Transverse colon (tissue), 4 donors: ENCODE data around the gene GPR158. TPM values are rescaled to one million over a fixed set of nuclear protein-coding genes. Genes with fewer than 3 reads are reported as not detected.

Source experiments
- DNase-seq: peaks from one replicate; pipeline ENCODE4 v3.0.0-alpha.2; 2019
- H3K27ac ChIP-seq, 4 donors: fragments of 200-600 bp; sonication (generic); 2 replicates each; pipeline ENCODE4 v1.5.1; 2016 to 2018; ENCODE audit warnings: inconsistent platforms in 4 of 4
- H3K27me3 ChIP-seq: fragments of 200-600 bp; sonication (generic); 2 replicates; pipeline ENCODE4 v1.5.1; 2017; ENCODE audit warnings: inconsistent platforms
- H3K36me3 ChIP-seq, 4 donors: fragments of 200-600 bp; sonication (generic); 2 replicates each; pipeline ENCODE4 v1.5.1; 2017 to 2019; ENCODE audit warnings: inconsistent platforms in 4 of 4
- H3K4me1 ChIP-seq, 4 donors: fragments of 200-600 bp; sonication (generic); 2 replicates each; pipeline ENCODE4 v1.5.1; 2017 to 2020; ENCODE audit warnings: inconsistent platforms in 4 of 4
- H3K4me3 ChIP-seq, 4 donors: fragments of 200-600 bp; sonication (generic); 1 replicate in 1 of 4; 2 replicates in 3 of 4; pipeline versions ENCODE4 v1.5.1 to v1.6.1; 2017 to 2019; ENCODE audit warnings: inconsistent platforms in 4 of 4
- H3K9me3 ChIP-seq, 2 donors: fragments of 200-600 bp; sonication (generic); 2 replicates each; pipeline ENCODE4 v1.5.1; 2017 to 2019; ENCODE audit warnings: inconsistent platforms in 2 of 2
- EP300 ChIP-seq: sonication (generic); formaldehyde crosslinking; IDR thresholded peaks from one replicate; pipeline ENCODE4 v1.6.1; 2017; ENCODE audit warnings: antibody characterized with exemption, low read depth
- POLR2A ChIP-seq: fragments of 450-650 bp; IDR thresholded peaks from one replicate; pipeline ENCODE4 v1.6.1; 2016; ENCODE audit warnings: antibody characterized with exemption, mild to moderate bottlenecking, moderate library complexity
- POLR2AphosphoS5 ChIP-seq, 3 donors: sonication (generic); formaldehyde crosslinking; IDR thresholded peaks; one replicate each; pipeline ENCODE4 v1.6.1; 2016; ENCODE audit warnings: antibody characterized with exemption in 3 of 3
- WGBS, 2 donors: methylation state at CpG; one replicate each; pipeline ENCODE4 v1.1.5; 2018; ENCODE audit warnings: low coverage in 1 of 2; 5-methylcytosine and 5-hydroxymethylcytosine counted together
- in situ Hi-C, 4 donors: fragments of 200-750 bp; cut with MboI; loops; one replicate each; pipeline versions ENCODE4 v1.15.0 to v1.15.1; 2017; ENCODE audit warnings: low sequenced_read_pairs in 3 of 4, low pct_ligation_motif_present in 1 of 4, low pct_unique_long_range_greater_than_20kb in 1 of 4
- intact Hi-C: fragments of 100-400 bp; cut with DNase I; formaldehyde crosslinking; loops from one replicate; pipeline ENCODE4 v1.15.1; 2023; ENCODE audit warnings: low total_unique reads
- total RNA-seq, 4 donors: library from RNA; depleted of rRNA; stranded (reverse); fragments of >200 nt; gene quantifications; one replicate each; pipeline ENCODE4 v1.1.0, GENCODE V29; 2016
- TF ChIP-seq, protein P1 (sequence below), 5 experiments: fragments of 200-600 bp in 3 of 5; fragments of 450-650 bp in 2 of 5; sonication (generic) in 3 of 5; IDR thresholded peaks; 1 replicate in 2 of 5; 2 replicates in 3 of 5; pipeline ENCODE4 v1.5.1; 2016 to 2017; ENCODE audit warnings: antibody characterized with exemption in 5 of 5, inconsistent platforms in 3 of 5, mild to moderate bottlenecking in 2 of 5, moderate library complexity in 1 of 5

GPR158 gene
- total RNA-seq, 4 donors from 2014 or later = 0.16 to 0.27 TPM; not detected in 2

- H3K27ac ChIP-seq = no peak overlapping the region
- H3K36me3 ChIP-seq = no peaks in the 10 kb centered on the region
- no peaks in the 10 kb centered on the region for H3K27me3 ChIP-seq
- TF ChIP-seq EP300 (no peak), POLR2AphosphoS5 (IDR thresholded peaks at IDR 0.05) (no peak), POLR2A (no peak)
- TF ChIP-seq, protein P1, sequence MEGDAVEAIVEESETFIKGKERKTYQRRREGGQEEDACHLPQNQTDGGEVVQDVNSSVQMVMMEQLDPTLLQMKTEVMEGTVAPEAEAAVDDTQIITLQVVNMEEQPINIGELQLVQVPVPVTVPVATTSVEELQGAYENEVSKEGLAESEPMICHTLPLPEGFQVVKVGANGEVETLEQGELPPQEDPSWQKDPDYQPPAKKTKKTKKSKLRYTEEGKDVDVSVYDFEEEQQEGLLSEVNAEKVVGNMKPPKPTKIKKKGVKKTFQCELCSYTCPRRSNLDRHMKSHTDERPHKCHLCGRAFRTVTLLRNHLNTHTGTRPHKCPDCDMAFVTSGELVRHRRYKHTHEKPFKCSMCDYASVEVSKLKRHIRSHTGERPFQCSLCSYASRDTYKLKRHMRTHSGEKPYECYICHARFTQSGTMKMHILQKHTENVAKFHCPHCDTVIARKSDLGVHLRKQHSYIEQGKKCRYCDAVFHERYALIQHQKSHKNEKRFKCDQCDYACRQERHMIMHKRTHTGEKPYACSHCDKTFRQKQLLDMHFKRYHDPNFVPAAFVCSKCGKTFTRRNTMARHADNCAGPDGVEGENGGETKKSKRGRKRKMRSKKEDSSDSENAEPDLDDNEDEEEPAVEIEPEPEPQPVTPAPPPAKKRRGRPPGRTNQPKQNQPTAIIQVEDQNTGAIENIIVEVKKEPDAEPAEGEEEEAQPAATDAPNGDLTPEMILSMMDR (IDR thresholded peaks at IDR 0.05) = no peak
- H3K4me3 ChIP-seq = no peak overlapping the region
- no peaks in the 10 kb centered on the region for H3K9me3 ChIP-seq
- intact Hi-C loops = no loop called here
- DNase-seq = no peak
- in situ Hi-C loops = no loop called here
- H3K4me1 ChIP-seq = no peaks in the 10 kb centered on the region
These were observed 361.2 kb downstream of the GPR158 start for GRCh38 chr10:25536027-25536426.

- no peaks in the 10 kb centered on the region for H3K9me3 ChIP-seq
- no peaks in the 10 kb centered on the region for H3K36me3 ChIP-seq
- intact Hi-C loops = no loop called here
- no peaks in the 10 kb centered on the region for H3K4me1 ChIP-seq
- no peaks in the 10 kb centered on the region for H3K27me3 ChIP-seq
- in situ Hi-C loops = no loop called here
- H3K4me3 ChIP-seq = no peak overlapping the region
- no peak for TF ChIP-seq EP300
- TF ChIP-seq POLR2A = no peak
- TF ChIP-seq, protein P1 (IDR thresholded peaks at IDR 0.05) = no peak
- TF ChIP-seq POLR2AphosphoS5 (IDR thresholded peaks at IDR 0.05) = no peak
- no peak overlapping the region for H3K27ac ChIP-seq
- no peak for DNase-seq
- WGBS, 2 donors = 36 to 67% methylated on average over 4 of the region's 4 CpGs
These were observed 372.6 kb downstream of the GPR158 start for GRCh38 chr10:25547382-25547781.

DNA sequence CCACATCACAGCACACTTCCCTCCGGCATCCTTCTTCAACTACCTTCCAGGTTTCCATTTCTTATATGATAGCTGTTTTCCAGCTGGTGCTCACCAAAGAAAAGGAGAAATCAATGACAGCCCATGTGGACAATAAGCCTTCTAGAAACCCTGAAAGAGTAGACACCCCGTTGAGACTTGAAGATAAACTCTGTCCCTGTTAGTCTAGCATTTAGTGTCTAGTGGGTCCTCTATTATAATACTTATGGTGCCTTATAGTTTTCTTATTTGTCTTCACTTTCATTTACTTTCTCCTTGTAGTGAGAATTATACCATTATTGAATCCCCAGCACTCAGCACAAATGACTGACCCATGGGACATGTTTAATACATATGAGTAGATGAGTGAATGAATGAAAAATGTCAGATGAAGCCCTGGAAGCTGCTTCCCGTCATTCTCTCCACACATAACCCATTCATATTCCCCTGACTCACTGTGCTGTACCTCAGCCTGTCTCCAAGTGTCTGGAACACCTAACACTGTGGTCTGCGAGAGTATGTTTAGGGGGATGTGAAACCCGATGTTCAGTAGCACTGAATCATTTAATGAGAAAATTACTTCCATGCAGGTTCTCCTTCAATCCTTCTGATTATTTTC lies 377.6 kb downstream of the GPR158 start:
- TF ChIP-seq, protein P1 (IDR thresholded peaks at IDR 0.05) = no peak
- TF ChIP-seq POLR2A (no peak), EP300 (no peak), POLR2AphosphoS5 (IDR thresholded peaks at IDR 0.05) (no peak)
- in situ Hi-C loops = no loop called here
- no peak for DNase-seq

DNA sequence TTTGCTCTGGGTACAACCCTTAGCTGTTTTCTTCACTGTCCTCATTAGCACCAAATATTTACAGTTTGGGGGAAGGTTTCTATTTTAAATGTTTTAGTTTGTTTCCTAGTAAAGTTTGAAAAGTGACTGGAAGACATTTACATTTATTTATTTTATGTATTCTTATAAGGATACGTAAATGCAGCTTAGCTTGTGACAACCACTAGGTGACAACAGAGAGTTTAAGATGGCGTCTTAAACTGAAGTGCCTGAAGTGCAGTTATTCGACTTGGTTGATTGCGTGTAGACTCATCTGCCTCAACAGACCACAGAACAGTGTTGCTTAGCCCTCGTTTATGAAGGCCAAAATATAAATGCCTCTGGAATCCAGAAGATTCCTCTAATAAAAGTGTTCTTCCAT lies 381.1 kb downstream of the GPR158 start:
- H3K36me3 ChIP-seq = no peaks in the 10 kb centered on the region
- H3K27me3 ChIP-seq = no peaks in the 10 kb centered on the region
- intact Hi-C loops = no loop called here
- 86 to 88% methylated on average over 3 to 5 of the region's 5 CpGs for WGBS, 2 donors
- H3K9me3 ChIP-seq = no peaks in the 10 kb centered on the region
- H3K4me3 ChIP-seq = no peak overlapping the region
- H3K27ac ChIP-seq = no peak overlapping the region
- TF ChIP-seq, protein P1 (IDR thresholded peaks at IDR 0.05) = no peak
- TF ChIP-seq POLR2A = no peak
- TF ChIP-seq EP300 = no peak
- no peak for TF ChIP-seq POLR2AphosphoS5 (IDR thresholded peaks at IDR 0.05)
- DNase-seq = no peak
- in situ Hi-C loops = no loop called here
- H3K4me1 ChIP-seq = no peaks in the 10 kb centered on the region

More for the DNA sequence above, 377.6 kb downstream of the GPR158 start:
- Histone ChIP-seq H3K4me1 (no peaks in the 10 kb centered on the region), H3K27me3 (no peaks in the 10 kb centered on the region), H3K4me3 (no peak overlapping the region), H3K27ac (no peak overlapping the region), H3K36me3 (no peaks in the 10 kb centered on the region), H3K9me3 (no peaks in the 10 kb centered on the region)
- WGBS, 2 donors = 87 to 91% methylated on average over 4 to 5 of the region's 5 CpGs
- intact Hi-C loops = no loop called here
